ENCODE measurements around the gene ADPRM. TPM values are rescaled to one million over a fixed set of nuclear protein-coding genes. Genes with fewer than 3 reads are reported as not detected.

The ADPRM gene
- total and polyA plus RNA-seq, 2 donors (not counting 1 experiment from before 2014, with no cell fraction given) = 11.3 to 17.0 TPM

- no peak overlapping the region for H3K9ac ChIP-seq (ENCODE audit: insufficient read depth, low read length)
- no peaks in the 10 kb centered on the region for H3K36me3 ChIP-seq (ENCODE audit: control insufficient read depth, insufficient read depth, low read length)
- H3K9me3 ChIP-seq (ENCODE audit: control insufficient read depth, insufficient read depth, low read depth, low read length) = no peaks in the 10 kb centered on the region
- no peak overlapping the region for H3K4me3 ChIP-seq (replicated peaks in 1 of 4; ENCODE audit: control extremely low read depth in 1 of 4, insufficient read depth in 1 of 4, low read depth in 3 of 4, low read length in 4 of 4)
- no peaks in the 10 kb centered on the region for H3K4me1 ChIP-seq (ENCODE audit: control insufficient read depth, extremely low read depth, insufficient read depth, low read length)
- H3K79me2 ChIP-seq (ENCODE audit: control insufficient read depth, insufficient read depth, low read length) = no peaks in the 10 kb centered on the region
- no peak for DNase-seq (ENCODE audit: low read depth in 2 of 2)
- no peaks in the 10 kb centered on the region for H3K27me3 ChIP-seq (ENCODE audit: control insufficient read depth, insufficient read depth, low read length)
- no peak overlapping the region for H3K27ac ChIP-seq (ENCODE audit: insufficient read depth, low read length)
- H3K4me2 ChIP-seq (ENCODE audit: extremely low read depth, insufficient read depth, low read length) = no peak overlapping the region
- no peaks in the 10 kb centered on the region for H4K20me1 ChIP-seq (ENCODE audit: control insufficient read depth, extremely low read depth, insufficient read depth, low read length)
- no peak overlapping the region for H2AFZ ChIP-seq (ENCODE audit: low read length)
- TF ChIP-seq, protein P1, sequence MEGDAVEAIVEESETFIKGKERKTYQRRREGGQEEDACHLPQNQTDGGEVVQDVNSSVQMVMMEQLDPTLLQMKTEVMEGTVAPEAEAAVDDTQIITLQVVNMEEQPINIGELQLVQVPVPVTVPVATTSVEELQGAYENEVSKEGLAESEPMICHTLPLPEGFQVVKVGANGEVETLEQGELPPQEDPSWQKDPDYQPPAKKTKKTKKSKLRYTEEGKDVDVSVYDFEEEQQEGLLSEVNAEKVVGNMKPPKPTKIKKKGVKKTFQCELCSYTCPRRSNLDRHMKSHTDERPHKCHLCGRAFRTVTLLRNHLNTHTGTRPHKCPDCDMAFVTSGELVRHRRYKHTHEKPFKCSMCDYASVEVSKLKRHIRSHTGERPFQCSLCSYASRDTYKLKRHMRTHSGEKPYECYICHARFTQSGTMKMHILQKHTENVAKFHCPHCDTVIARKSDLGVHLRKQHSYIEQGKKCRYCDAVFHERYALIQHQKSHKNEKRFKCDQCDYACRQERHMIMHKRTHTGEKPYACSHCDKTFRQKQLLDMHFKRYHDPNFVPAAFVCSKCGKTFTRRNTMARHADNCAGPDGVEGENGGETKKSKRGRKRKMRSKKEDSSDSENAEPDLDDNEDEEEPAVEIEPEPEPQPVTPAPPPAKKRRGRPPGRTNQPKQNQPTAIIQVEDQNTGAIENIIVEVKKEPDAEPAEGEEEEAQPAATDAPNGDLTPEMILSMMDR (conservative IDR thresholded peaks at IDR 0.05 in 1 of 2, IDR thresholded peaks at IDR 0.05 in 1 of 2; ENCODE audit: low read depth in 1 of 2, low read length in 2 of 2) = no peak
- TF ChIP-seq EZH2 (IDR thresholded peaks at IDR 0.05; ENCODE audit: low read length, missing control alignments) = no peak
These were observed 43.4 kb upstream of the ADPRM start for GRCh38 chr17:10653987-10654386.

DNA sequence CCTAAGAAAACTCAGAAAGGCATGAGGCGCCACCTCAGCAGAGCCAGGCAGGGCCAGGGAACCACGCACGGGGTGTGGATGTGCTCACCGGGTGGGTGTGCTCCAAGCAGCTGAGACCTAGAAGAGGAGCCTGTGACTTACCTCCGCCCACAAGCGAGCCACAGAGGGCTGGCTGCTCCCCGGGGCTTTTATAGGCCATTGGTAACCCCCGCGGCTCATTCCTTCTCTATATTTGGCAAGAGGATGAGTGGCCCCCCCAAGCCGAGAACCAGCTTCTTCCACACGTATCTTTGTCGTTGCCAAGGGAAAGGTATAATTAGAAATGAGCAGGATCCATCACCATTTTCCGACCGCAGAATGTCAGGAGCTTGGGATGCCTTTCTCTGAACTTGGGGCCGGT is 40.2 kb upstream of the ADPRM start, which contains the start of gene MYH3:
MYH3 (minus strand) TSS at position 162 of the 400 bp plus-strand sequence. CDS start 2,245 bp downstream, outside the sequence.
- no peak for TF ChIP-seq EZH2 (IDR thresholded peaks at IDR 0.05; ENCODE audit: low read length, missing control alignments)
- TF ChIP-seq, protein P1 (conservative IDR thresholded peaks at IDR 0.05 in 1 of 2, IDR thresholded peaks at IDR 0.05 in 1 of 2; ENCODE audit: low read depth in 1 of 2, low read length in 2 of 2) = no peak
- Histone ChIP-seq H3K9ac (ENCODE audit: insufficient read depth, low read length) (no peak within 1 kb of the TSS), H3K4me3 (replicated peaks in 1 of 4; ENCODE audit: control extremely low read depth in 1 of 4, insufficient read depth in 1 of 4, low read depth in 3 of 4, low read length in 4 of 4) (no peak within 1 kb of the TSS), H3K4me1 (ENCODE audit: control insufficient read depth, extremely low read depth, insufficient read depth, low read length) (no peaks in the 10 kb centered on the region), H3K79me2 (ENCODE audit: control insufficient read depth, insufficient read depth, low read length) (no peaks in the 10 kb centered on the region), H3K4me2 (ENCODE audit: extremely low read depth, insufficient read depth, low read length) (no peak within 1 kb of the TSS), H4K20me1 (ENCODE audit: control insufficient read depth, extremely low read depth, insufficient read depth, low read length) (no peaks in the 10 kb centered on the region), H3K27ac (ENCODE audit: insufficient read depth, low read length) (no peak within 1 kb of the TSS), H2AFZ (ENCODE audit: low read length) (no peak within 1 kb of the TSS), H3K36me3 (ENCODE audit: control insufficient read depth, insufficient read depth, low read length) (no peaks in the 10 kb centered on the region), H3K9me3 (ENCODE audit: control insufficient read depth, insufficient read depth, low read depth, low read length) (no peaks in the 10 kb centered on the region), H3K27me3 (ENCODE audit: control insufficient read depth, insufficient read depth, low read length) (no peaks in the 10 kb centered on the region)
- no peak for DNase-seq (ENCODE audit: low read depth in 2 of 2)

DNA sequence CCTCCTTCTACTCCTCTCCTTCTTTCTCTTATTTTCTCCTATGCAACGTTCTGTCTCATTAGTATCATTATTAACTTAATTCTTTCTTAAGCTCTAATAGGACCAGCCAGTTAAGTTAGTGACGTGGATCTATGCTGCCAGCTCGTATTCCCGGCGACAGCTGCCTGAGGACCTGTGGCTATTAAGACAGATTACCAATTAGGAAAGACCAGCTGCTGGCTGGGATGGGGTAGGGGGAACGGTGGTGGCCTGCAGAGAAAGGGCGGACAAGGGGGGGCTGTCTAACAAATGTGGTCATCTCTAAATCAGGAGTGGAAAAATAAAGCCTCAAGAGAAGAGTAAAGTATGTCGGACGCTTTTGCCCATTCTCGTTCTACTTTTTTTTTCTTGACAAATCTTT is 39.5 kb upstream of the ADPRM start:
- TF ChIP-seq, protein P1 (conservative IDR thresholded peaks at IDR 0.05 in 1 of 2, IDR thresholded peaks at IDR 0.05 in 1 of 2; ENCODE audit: low read depth in 1 of 2, low read length in 2 of 2) = no peak
- no peak for TF ChIP-seq EZH2 (IDR thresholded peaks at IDR 0.05; ENCODE audit: low read length, missing control alignments)
- Histone ChIP-seq H3K27ac (ENCODE audit: insufficient read depth, low read length) (no peak overlapping the region), H4K20me1 (ENCODE audit: control insufficient read depth, extremely low read depth, insufficient read depth, low read length) (no peaks in the 10 kb centered on the region), H3K9ac (ENCODE audit: insufficient read depth, low read length) (no peak overlapping the region), H3K27me3 (ENCODE audit: control insufficient read depth, insufficient read depth, low read length) (no peaks in the 10 kb centered on the region), H3K4me2 (ENCODE audit: extremely low read depth, insufficient read depth, low read length) (no peak overlapping the region), H3K36me3 (ENCODE audit: control insufficient read depth, insufficient read depth, low read length) (no peaks in the 10 kb centered on the region), H3K9me3 (ENCODE audit: control insufficient read depth, insufficient read depth, low read depth, low read length) (no peaks in the 10 kb centered on the region), H3K4me3 (replicated peaks in 1 of 4; ENCODE audit: control extremely low read depth in 1 of 4, insufficient read depth in 1 of 4, low read depth in 3 of 4, low read length in 4 of 4) (no peak overlapping the region), H3K79me2 (ENCODE audit: control insufficient read depth, insufficient read depth, low read length) (no peaks in the 10 kb centered on the region), H3K4me1 (ENCODE audit: control insufficient read depth, extremely low read depth, insufficient read depth, low read length) (no peaks in the 10 kb centered on the region), H2AFZ (ENCODE audit: low read length) (no peak overlapping the region)
- no peak for DNase-seq (ENCODE audit: low read depth in 2 of 2)
